Mesenteric fat pad (tissue), 1 donor: ENCODE results near the gene CALCOCO2. TPM values are rescaled to one million over a fixed set of nuclear protein-coding genes. Genes with fewer than 3 reads are reported as not detected.
"Not testable (repeated sequence)": the region's sequence is repeated elsewhere in the genome, so short reads cannot be mapped to it uniquely, and the experiment has no call there.

Experiments
- DNase-seq: peaks from one replicate; pipeline ENCODE4 v3.0.0-alpha.2; 2020; ENCODE audit warnings: low spot score
- total RNA-seq: library from RNA; stranded (reverse); fragmentation: NEBNext Ultra II Directional; extraction: Animal tissue kit (Norgen Biotek cat#: 25700); gene quantifications from one replicate; pipeline ENCODE4 v1.2.1, GENCODE V29; 2021
- donor health status: DM: yes; HTN: yes; CAD: no.

CALCOCO2 gene
- total RNA-seq, 1 donor from 2014 or later = 168 TPM

- not testable (repeated sequence) for DNase-seq
Measured at GRCh38 chr17:48820936-48821335, 9.9 kb upstream of the CALCOCO2 start.

- no peak for DNase-seq
Measured at GRCh38 chr17:48825446-48826381, 5.1 kb upstream of the CALCOCO2 start.

- no peak for DNase-seq
Measured at GRCh38 chr17:48831549-48831883, 681 bp downstream of the CALCOCO2 start.

- DNase-seq = no peak
Measured at GRCh38 chr17:48834973-48835372, 4.1 kb downstream of the CALCOCO2 start.

- no peak for DNase-seq
Measured at GRCh38 chr17:48835971-48836370, 5.1 kb downstream of the CALCOCO2 start.

GRCh38 chr17:48837458-48837857, 6.6 kb downstream of the CALCOCO2 start:
- DNase-seq = not testable (repeated sequence)

GRCh38 chr17:48840441-48840840, 9.6 kb downstream of the CALCOCO2 start:
- no peak for DNase-seq

- DNase-seq = no peak
Measured at GRCh38 chr17:48841395-48841831, 10.6 kb downstream of the CALCOCO2 start.

- no peak for DNase-seq
Measured at GRCh38 chr17:48842746-48843145, 11.9 kb downstream of the CALCOCO2 start.

- DNase-seq = no peak
Measured at GRCh38 chr17:48843187-48843900, 12.5 kb downstream of the CALCOCO2 start.

- DNase-seq = no peak
Measured at GRCh38 chr17:48850792-48851323, 20.0 kb downstream of the CALCOCO2 start.

GRCh38 chr17:48854774-48855476, 24.1 kb downstream of the CALCOCO2 start:
- DNase-seq = no peak

GRCh38 chr17:48856122-48856821, 25.4 kb downstream of the CALCOCO2 start:
- DNase-seq = no peak

GRCh38 chr17:48860034-48860433, 29.2 kb downstream of the CALCOCO2 start:
- DNase-seq = no peak

- no peak for DNase-seq
Measured at GRCh38 chr17:48860456-48860855, 29.6 kb downstream of the CALCOCO2 start.

GRCh38 chr17:48868916-48869500, 38.2 kb downstream of the CALCOCO2 start:
- DNase-seq = no peak

- no peak for DNase-seq
Measured at GRCh38 chr17:48869821-48870318, 39.0 kb downstream of the CALCOCO2 start.

- no peak for DNase-seq
Measured at GRCh38 chr17:48871035-48871550, 40.3 kb downstream of the CALCOCO2 start.

- no peak for DNase-seq
Measured at GRCh38 chr17:48871551-48872351, 40.9 kb downstream of the CALCOCO2 start.
